ENCODE measurements around the gene BCL3.
"Not testable (repeated sequence)": the region's sequence is repeated elsewhere in the genome, so short reads cannot be mapped to it uniquely, and the experiment has no call there.

The BCL3 gene

GRCh38 chr19:44757735-44758505, 9.4 kb downstream of the BCL3 start:
- no peak for DNase-seq (ENCODE audit: low spot score)

DNA sequence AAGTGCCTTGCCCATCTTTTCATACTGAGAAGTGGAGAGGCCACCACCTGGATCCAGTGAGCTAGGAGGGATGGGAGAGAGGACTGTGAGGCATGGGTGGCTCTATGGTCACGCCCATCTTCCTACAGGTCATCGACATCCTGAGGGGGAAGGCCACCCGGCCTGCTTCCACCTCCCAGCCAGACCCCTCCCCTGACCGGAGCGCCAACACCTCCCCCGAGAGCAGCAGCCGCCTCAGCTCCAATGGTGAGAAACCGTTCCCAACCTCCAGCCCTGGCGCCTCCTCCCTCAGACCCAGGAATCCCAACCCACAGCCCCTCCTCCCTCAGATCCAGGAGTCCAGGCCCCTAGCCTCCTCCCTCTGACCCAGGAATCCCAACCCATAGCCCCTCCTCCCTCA, 10.1 kb downstream of the BCL3 start:
- no peak for DNase-seq (ENCODE audit: low spot score)

DNA sequence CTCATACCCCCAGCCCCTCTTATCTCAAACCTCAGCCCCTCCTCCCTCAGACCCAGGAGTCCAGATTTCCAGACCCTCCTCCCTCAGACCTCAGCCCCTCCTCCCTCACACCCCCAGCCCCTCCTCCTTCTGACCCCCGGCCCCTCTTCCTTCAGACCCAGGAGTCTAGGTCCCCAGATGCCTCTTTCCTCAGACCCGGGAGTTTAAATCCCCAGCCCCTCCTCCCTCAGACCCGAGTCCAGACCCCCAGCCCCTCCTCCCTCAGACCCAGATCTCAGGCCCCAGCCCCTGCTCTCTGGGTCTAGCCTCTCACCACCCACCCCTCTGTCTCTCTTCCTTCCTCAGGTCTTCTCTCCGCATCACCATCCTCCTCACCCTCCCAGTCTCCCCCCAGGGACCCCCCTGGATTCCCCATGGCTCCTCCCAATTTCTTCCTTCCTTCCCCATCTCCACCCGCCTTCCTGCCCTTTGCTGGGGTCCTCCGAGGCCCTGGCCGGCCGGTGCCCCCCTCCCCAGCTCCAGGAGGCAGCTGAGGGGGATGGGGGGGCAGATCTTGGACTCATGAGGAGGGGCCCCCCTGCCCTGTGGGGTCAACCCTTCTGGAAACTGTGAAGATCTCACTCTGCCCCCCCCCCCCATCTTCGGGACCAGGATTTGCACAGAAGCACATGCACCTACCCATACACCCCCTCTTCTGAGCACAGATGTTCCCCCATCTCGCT, 10.7 kb downstream of the BCL3 start:
- DNase-seq (ENCODE audit: low spot score), result no peak

- no peak for DNase-seq (ENCODE audit: low spot score)
Observed at GRCh38 chr19:44762038-44762437, 13.5 kb downstream of the BCL3 start.

GRCh38 chr19:44765033-44765948, 16.8 kb downstream of the BCL3 start:
- DNase-seq (ENCODE audit: low spot score), result no peak

GRCh38 chr19:44765949-44766335, 17.4 kb downstream of the BCL3 start:
- no peak for DNase-seq (ENCODE audit: low spot score)

DNA sequence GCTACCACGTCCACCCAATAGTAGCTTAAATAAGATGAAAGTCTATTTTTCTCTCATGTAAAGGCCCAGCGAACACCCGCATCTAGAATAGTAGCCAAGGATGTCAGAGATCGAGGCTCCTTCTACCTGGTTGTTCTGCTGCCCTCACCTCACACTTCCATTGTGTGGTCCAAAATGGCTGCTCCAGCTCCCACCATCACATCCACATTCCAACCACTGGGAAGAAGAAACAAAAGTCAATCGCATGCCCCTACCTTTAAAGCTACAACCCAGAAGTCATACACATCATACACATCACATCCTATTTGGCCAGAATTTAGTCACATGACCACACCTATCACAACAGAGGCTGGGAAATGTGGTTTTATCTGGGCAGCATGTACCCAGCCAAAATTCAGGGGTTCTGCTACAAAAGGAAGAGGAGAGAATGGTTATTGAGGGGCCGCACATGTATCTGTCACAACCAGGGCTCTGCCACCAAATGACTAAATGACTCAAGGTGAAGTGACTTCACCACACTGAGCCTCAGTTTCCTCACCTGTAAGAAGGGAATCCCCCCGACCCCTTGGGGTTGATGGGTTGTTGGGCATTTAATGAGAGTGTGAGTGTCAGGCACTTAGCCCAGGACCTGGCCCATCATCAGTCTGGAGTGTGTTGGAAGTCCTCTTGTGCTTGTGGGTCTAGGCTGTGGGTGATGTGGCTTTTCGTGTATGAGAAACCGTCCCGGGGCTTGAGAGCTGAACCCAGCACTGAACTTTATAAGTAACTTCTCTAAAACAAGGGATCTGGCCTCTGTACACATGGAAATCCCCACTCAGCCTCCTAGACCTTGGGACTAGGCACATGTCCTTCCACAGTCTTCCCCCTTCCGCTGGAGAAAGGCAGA, 19.0 kb downstream of the BCL3 start:
- DNase-seq (ENCODE audit: low spot score), result no peak

DNA sequence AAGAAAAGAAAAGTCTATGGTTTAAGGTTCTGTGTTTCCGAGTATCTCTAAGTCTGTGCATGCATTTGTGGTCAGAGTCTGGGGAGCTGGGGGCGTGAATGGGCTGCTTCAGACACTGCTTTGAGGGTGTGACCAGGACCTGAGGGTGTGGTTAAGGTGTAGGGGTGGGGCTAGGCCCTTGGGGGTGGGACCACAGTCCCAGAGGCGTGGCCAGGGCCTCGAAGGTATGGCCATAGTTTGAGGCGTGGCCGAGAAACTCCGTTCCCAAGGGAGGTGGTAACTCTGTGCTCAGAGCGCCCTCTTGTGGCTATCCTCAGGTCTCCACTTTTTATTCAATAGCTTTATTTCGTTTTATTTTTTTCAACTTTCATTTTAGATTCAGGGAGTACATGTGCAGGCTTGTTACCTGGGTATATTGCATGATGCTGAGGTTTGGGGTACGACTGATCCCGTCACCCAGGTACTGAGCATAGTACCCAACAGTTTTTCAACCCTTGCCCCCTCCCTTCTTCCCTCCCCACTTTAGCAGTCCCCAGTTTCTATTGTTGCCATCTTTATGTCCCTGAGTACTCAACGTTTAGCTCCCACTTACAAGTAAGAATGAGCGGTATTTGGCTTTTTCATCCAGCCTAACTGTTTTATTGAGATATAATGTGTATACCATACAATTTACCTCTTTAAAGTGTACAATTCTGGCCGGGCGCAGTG, 22.2 kb downstream of the BCL3 start:
- DNase-seq (ENCODE audit: low spot score), result peak; percentile 99

GRCh38 chr19:44772144-44772543, 23.6 kb downstream of the BCL3 start:
- DNase-seq (ENCODE audit: low spot score), result not testable (repeated sequence)

DNA sequence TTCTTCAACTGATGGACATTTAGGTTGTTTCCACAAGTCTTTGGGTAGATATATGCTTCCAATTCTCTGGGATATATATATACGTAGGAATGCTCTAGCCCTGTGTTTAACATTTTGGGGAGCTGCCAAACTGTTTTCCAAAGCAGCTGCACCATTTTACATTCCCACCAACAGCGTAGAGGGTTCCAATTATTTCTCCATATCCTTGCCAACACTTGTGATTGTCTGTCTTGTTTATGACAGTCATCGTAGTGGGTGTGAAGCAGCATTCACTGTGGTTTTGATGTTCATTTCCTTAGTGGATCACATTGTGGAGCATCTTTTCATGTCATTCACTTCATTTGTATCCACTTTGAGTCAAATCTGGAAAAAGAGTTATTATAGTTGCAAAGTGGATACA, 24.5 kb downstream of the BCL3 start:
- DNase-seq (ENCODE audit: low spot score), result no peak

GRCh38 chr19:44775676-44776240, 27.2 kb downstream of the BCL3 start:
- DNase-seq (ENCODE audit: low spot score), result no peak

- DNase-seq (ENCODE audit: low spot score), result no peak
Observed at GRCh38 chr19:44776402-44777096, 28.0 kb downstream of the BCL3 start.

GRCh38 chr19:44777715-44778347, 29.3 kb downstream of the BCL3 start, which contains the start of gene CBLC:
Gene CBLC, plus strand, starts transcription at chr19:44777890. Its CDS starts 42 bp downstream, at chr19:44777932.
- DNase-seq (ENCODE audit: low spot score), result no peak

GRCh38 chr19:44779150-44779549, 30.6 kb downstream of the BCL3 start:
- DNase-seq (ENCODE audit: low spot score), result no peak

- not testable (repeated sequence) for DNase-seq (ENCODE audit: low spot score)
Observed at GRCh38 chr19:44781694-44782093, 33.2 kb downstream of the BCL3 start.

- DNase-seq (ENCODE audit: low spot score), result no peak
Observed at GRCh38 chr19:44782729-44783128, 34.2 kb downstream of the BCL3 start.

DNA sequence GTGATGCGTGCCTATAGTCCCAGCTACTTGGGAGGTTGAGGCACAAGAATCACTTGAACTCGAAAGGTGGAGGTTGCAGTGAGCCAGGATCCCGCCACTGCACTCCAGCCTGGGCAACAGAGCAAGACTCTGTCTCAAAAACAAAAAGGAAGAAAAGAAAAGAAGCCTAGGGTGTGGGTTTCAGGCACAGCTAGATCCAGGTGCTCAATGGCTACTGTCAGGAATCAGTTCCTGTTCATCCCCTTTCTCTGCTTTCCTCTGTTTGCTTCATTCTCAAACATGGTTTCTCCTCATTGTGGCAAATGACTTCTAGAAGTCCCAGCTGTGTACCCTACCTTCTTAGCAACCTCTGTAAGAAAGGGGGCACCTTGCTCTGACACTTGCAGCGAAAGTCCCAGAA, 35.0 kb downstream of the BCL3 start:
- no peak for DNase-seq (ENCODE audit: low spot score)

- no peak for DNase-seq (ENCODE audit: low spot score)
Observed at GRCh38 chr19:44785271-44785670, 36.8 kb downstream of the BCL3 start.

- DNase-seq (ENCODE audit: low spot score), result no peak
Observed at GRCh38 chr19:44785993-44786392, 37.5 kb downstream of the BCL3 start.

Measured in COLO829 (cell line).